ENCODE data around the gene ALDH1A3.

Gene ALDH1A3

GRCh38 chr15:100859970-100860828, 19.4 kb upstream of the ALDH1A3 start:
- DNase-seq (ENCODE audit: low spot score): no peak

DNA sequence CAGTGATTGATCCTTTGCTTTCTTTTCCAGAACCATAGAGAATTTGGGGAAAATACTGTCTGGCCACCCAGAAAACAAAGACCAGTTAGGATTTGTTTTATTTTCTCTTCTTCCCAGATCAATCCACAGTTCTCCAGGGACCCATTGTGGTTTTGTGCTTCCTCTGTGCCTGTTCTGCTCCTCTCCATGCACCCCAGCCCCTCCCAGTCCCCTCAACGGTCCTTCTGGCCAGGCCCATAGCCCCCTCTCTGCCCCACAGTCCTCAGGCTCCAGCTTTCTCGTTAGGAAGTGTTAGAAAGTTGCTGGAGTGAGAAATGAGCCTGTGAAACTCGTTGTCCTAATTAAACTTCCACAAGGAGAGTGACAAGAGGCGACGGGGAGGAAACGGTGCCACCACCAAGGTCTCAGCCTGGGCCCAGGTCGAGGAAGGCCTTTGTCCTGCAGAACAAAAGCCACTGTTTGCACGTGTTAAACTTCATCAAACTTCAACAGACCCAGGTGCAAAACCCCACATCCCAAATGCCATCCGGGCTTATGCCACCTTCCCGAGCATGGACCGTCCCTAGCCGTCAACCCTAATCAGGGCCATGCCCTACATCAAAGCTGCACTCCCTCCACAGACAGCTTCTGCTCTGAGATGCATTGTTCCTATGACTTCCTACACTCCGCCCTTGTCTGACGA, 18.7 kb upstream of the ALDH1A3 start:
- DNase-seq (ENCODE audit: low spot score): no peak

- no peak for DNase-seq (ENCODE audit: low spot score)
These were observed 18.1 kb upstream of the ALDH1A3 start for GRCh38 chr15:100861511-100861991.

DNA sequence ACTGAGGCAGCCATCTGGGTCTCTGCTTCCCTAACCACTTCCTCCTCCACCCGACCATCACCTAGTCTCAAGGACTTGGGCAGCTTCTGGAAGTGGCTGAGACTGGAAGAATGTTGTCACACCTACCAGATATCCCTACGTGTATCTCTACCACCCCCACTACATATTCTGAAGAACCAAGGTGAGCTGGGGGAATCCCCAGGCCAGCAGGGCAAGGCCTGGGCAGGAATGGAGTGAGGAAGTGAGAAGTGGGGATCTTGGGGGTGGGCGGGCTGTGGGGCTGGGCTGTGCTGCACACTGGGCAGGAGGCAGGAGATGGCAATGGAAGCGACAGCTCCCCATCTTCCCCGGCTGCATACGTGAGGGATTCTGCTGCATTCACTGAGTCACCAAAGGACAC, 17.5 kb upstream of the ALDH1A3 start:
- no peak for DNase-seq (ENCODE audit: low spot score)

DNA sequence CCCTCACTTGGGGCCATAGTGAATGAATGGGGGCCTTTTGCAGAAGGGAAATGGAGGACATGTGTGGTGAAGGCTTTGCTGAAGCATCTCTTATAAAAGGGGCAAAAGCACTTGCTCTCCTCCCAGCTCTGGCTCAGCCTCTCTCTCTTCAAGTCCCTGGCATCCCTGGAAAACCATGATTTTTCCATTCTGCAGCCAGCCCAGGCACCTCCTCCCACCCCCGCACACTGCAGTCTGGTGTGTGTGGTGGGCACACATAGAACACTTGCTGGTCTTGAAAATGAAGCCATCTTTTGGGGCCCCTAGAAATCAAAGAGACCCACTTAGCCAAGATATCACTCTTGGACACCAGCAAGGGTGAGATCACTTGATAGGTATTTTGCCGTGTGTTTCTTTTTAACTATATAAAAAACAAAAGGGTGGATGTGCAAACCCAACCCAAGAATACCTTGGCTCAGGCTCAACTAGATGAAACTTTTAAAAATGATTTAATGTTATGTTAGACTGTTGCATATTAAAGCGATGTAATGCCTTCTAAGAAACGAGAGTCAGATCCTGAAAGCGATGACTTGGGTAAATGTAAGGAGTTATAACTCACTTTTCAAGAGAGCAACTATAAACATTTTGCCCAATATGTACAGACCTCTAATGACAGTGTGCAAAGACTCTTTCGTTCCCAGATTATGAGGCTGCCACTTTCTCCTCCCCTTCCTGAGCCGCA, 16.4 kb upstream of the ALDH1A3 start:
- DNase-seq (ENCODE audit: low spot score): no peak

DNA sequence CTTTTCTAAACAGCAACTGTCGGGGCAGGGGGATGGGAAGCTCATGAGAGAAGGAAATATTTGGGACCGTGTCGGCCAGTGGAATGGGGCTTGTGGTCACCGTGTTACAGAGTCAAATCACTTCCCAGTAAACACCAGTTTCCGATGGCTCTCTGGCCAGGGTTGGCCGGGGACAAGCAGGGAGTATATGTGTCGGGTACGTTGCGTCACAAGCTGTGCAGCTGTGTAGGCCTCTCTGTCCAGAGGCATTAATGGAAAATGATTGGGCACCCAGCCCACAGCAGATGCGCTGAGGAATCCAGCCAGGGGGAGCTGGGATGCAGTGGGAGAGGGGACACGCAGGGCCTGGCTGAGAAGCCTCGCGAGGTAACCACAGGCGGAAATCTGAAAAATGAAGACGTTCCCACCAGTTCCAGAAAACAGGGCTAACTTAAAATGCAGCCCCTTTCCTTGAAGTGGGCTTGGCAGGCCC, 15.8 kb upstream of the ALDH1A3 start:
- peak; percentile 36 for DNase-seq (ENCODE audit: low spot score)

- DNase-seq (ENCODE audit: low spot score): no peak
These were observed 13.0 kb upstream of the ALDH1A3 start for GRCh38 chr15:100866386-100867330.

DNA sequence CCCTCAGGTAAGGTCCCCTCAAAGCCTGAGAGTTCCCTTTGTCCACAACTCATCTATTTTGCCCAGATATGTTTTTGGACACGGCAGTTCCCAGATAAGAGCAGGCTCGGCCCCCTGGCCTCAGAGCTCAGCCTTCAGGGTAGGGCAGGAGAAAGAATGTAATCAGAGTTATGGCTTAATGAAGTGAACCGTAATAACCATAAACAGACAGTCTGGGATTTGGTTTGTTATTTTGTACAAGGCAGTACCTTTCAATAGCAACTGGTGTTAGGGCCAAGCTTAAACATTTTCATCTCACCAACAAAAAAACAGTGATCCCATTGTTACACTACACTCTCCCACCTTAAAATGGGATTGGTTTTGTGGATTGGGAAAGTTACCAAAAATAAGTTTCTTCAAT, 12.2 kb upstream of the ALDH1A3 start:
- DNase-seq (ENCODE audit: low spot score): no peak

- no peak for DNase-seq (ENCODE audit: low spot score)
These were observed 10.3 kb upstream of the ALDH1A3 start for GRCh38 chr15:100869151-100869999.

- DNase-seq (ENCODE audit: low spot score): peak; percentile 89
These were observed 6.5 kb upstream of the ALDH1A3 start for GRCh38 chr15:100873029-100873677.

DNA sequence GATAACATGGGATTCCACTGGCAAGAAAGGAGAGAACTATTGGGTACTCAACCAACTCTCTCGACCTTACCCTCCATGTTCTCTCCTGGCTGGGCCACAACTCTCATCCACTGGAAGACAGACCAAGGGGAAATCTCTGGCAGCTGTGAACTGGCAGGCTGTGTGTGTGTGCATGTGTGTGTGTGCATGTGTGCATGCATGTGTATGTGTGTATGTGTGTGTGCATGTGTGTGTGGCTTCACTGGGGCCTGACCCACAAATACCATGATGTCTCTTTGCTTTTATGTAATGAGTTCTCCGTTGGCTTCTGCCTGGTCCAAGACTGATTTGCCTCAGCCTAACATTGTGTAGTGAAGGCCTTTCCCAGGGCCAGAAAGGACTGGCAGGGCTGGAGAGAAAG, 4.1 kb upstream of the ALDH1A3 start:
- no peak for DNase-seq (ENCODE audit: low spot score)

- DNase-seq (ENCODE audit: low spot score): no peak
These were observed 3.7 kb upstream of the ALDH1A3 start for GRCh38 chr15:100875976-100876375.

GRCh38 chr15:100877551-100877950, 2.1 kb upstream of the ALDH1A3 start:
- no peak for DNase-seq (ENCODE audit: low spot score)

- no peak for DNase-seq (ENCODE audit: low spot score)
These were observed 1.5 kb upstream of the ALDH1A3 start for GRCh38 chr15:100878130-100878529.

DNA sequence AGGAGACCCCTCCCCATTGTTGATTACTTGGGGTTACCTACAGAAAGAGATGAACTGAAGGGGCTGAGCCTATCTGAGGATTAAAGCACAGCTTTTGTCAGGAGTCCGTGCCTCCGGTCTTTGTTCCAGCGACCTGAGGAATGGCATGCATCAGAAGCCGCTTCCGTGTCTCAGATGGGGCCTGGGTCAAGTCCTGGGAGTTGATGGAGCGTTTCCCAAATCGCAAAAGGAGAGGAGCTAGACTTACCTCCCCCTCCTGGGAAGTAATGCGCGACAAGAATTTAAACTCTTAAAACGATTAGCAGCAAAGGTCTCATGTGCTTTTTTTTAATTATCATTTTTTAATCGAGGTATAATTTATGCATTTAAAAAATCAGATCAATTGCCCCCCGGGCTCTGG, 983 bp upstream of the ALDH1A3 start:
- no peak for DNase-seq (ENCODE audit: low spot score)

GRCh38 chr15:100879061-100879463, 569 bp upstream of the ALDH1A3 start:
- DNase-seq (ENCODE audit: low spot score): no peak

GRCh38 chr15:100880139-100880896, 687 bp downstream of the ALDH1A3 start:
- no peak for DNase-seq (ENCODE audit: low spot score)

GRCh38 chr15:100880897-100881242, 1.2 kb downstream of the ALDH1A3 start:
- no peak for DNase-seq (ENCODE audit: low spot score)
